Hepatocyte (in vitro differentiated cells): ENCODE data around the gene MRPL32. TPM values are rescaled to one million over a fixed set of nuclear protein-coding genes. Genes with fewer than 3 reads are reported as not detected.

Experiments
- DNase-seq: peaks from one replicate; pipeline ENCODE4 v3.0.0-alpha.2; 2016; ENCODE audit warnings: low spot score
- H2AFZ ChIP-seq: fragments of 200-600 bp; sonication (generic); 2 replicates; pipeline ENCODE4 v1.6.0; 2016; ENCODE audit warnings: antibody characterized with exemption, mild to moderate bottlenecking
- H3K27ac ChIP-seq: fragments of 200-600 bp; sonication (generic); 2 replicates; pipeline ENCODE4 v1.5.1; 2016; ENCODE audit warnings: mild to moderate bottlenecking
- H3K27me3 ChIP-seq: fragments of 200-600 bp; sonication (generic); 2 replicates; pipeline ENCODE4 v1.6.1; 2016
- H3K36me3 ChIP-seq: fragments of 200-600 bp; sonication (generic); replicated peaks from 2 replicates; pipeline ENCODE4 v1.5.1; 2016; ENCODE audit warnings: low read depth; ENCODE audit not compliant: insufficient read depth
- H3K4me1 ChIP-seq: fragments of 200-600 bp; sonication (generic); 2 replicates; pipeline ENCODE4 v1.5.1; 2016; ENCODE audit warnings: mild to moderate bottlenecking, moderate library complexity; ENCODE audit not compliant: insufficient read depth
- H3K4me2 ChIP-seq: fragments of 200-600 bp; sonication (generic); 2 replicates; pipeline ENCODE4 v1.6.0; 2016
- H3K4me3 ChIP-seq: fragments of 200-600 bp; sonication (generic); 2 replicates; pipeline ENCODE4 v1.5.1; 2016; ENCODE audit warnings: mild to moderate bottlenecking
- H3K79me2 ChIP-seq: fragments of 200-600 bp; sonication (generic); 2 replicates; pipeline ENCODE4 v1.6.0; 2017; ENCODE audit warnings: mild to moderate bottlenecking
- H3K9me2 ChIP-seq: fragments of 200-600 bp; sonication (generic); replicated peaks from 2 replicates; pipeline ENCODE4 v1.6.0; 2017; ENCODE audit warnings: mild to moderate bottlenecking; ENCODE audit not compliant: insufficient read depth
- H3K9me3 ChIP-seq: fragments of 200-600 bp; sonication (generic); 2 replicates; pipeline ENCODE4 v1.5.1; 2016; ENCODE audit warnings: low read depth, mild to moderate bottlenecking
- H4K20me1 ChIP-seq: fragments of 200-600 bp; sonication (generic); 2 replicates; pipeline ENCODE4 v1.6.0; 2016; ENCODE audit warnings: mild to moderate bottlenecking; ENCODE audit not compliant: insufficient read depth, poor library complexity, severe bottlenecking
- EZH2 ChIP-seq: fragments of 200-600 bp; sonication (generic); IDR thresholded peaks from 2 replicates; pipeline ENCODE4 v1.6.1; 2016; ENCODE audit warnings: antibody characterized with exemption, mild to moderate bottlenecking, borderline replicate concordance
- EZH2phosphoT487 ChIP-seq: fragments of 200-600 bp; sonication (generic); IDR thresholded peaks from one replicate; pipeline ENCODE4 v1.6.1; 2018; ENCODE audit warnings: antibody characterized with exemption, mild to moderate bottlenecking, low read depth, moderate library complexity; ENCODE audit not compliant: unreplicated experiment, severe bottlenecking
- WGBS: methylation state at CpG from one replicate; pipeline ENCODE4 v1.1.6; 2016; ENCODE audit warnings: low lambda C conversion rate; ENCODE audit errors: missing lambda C conversion rate; 5-methylcytosine and 5-hydroxymethylcytosine counted together
- polyA plus RNA-seq: library from polyadenylated mRNA; unstranded; fragments of >200 nt; fragmentation: Nextera tagmentation; extraction: Ambion mirVana; gene quantifications from 2 replicates; pipeline ENCODE4 v1.2.1, GENCODE V29; 2016
- total RNA-seq: library from RNA; depleted of rRNA; stranded (reverse); fragments of >200 nt; gene quantifications from 2 replicates; pipeline ENCODE4 v1.2.3, GENCODE V29; 2014
- TF ChIP-seq, protein P1 (sequence below): fragments of 200-600 bp; sonication (generic); IDR thresholded peaks from 2 replicates; pipeline ENCODE4 v1.5.1; 2016; ENCODE audit warnings: antibody characterized with exemption, mild to moderate bottlenecking; ENCODE audit not compliant: poor library complexity

Gene MRPL32
- total and polyA plus RNA-seq, 2 experiments from 2014 or later = 59.9 to 67.4 TPM

DNA sequence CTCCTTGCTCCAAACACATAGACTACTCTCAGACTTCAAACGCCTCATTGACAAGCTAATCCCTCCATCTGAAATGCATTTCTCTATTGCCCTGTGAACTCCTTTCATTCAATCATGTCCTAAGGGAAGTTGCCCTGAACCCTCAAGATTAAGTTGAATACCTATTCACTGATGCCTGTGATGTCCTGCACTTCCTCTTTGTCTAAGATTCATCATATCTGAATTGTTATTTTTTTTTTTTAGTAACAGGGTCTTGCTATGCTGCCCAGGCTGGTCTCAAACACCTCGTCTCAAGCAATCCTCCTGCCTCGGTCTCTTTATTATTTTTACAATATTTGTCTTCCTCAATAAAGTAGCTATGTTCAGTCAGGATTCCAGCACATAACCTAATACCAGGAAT, 3.4 kb upstream of the MRPL32 start:
- DNase-seq = no peak
- peaks cover 15% of the 10 kb centered on the region for H3K4me1 ChIP-seq
- peaks cover 75% of the 10 kb centered on the region for H3K79me2 ChIP-seq
- no peak overlapping the region for H2AFZ ChIP-seq
- H4K20me1 ChIP-seq = peaks cover 38% of the 10 kb centered on the region
- peak overlapping the region; percentile 7 for H3K4me2 ChIP-seq
- H3K36me3 ChIP-seq = no peaks in the 10 kb centered on the region
- TF ChIP-seq EZH2 (no peak), EZH2phosphoT487 (no peak)
- TF ChIP-seq, protein P1, sequence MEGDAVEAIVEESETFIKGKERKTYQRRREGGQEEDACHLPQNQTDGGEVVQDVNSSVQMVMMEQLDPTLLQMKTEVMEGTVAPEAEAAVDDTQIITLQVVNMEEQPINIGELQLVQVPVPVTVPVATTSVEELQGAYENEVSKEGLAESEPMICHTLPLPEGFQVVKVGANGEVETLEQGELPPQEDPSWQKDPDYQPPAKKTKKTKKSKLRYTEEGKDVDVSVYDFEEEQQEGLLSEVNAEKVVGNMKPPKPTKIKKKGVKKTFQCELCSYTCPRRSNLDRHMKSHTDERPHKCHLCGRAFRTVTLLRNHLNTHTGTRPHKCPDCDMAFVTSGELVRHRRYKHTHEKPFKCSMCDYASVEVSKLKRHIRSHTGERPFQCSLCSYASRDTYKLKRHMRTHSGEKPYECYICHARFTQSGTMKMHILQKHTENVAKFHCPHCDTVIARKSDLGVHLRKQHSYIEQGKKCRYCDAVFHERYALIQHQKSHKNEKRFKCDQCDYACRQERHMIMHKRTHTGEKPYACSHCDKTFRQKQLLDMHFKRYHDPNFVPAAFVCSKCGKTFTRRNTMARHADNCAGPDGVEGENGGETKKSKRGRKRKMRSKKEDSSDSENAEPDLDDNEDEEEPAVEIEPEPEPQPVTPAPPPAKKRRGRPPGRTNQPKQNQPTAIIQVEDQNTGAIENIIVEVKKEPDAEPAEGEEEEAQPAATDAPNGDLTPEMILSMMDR = no peak
- WGBS = 94% methylated on average over 2 of the region's 3 CpGs
- H3K9me3 ChIP-seq = no peaks in the 10 kb centered on the region
- H3K4me3 ChIP-seq = no peak overlapping the region
- no peaks in the 10 kb centered on the region for H3K27me3 ChIP-seq
- no peak overlapping the region for H3K27ac ChIP-seq
- no peaks in the 10 kb centered on the region for H3K9me2 ChIP-seq

DNA sequence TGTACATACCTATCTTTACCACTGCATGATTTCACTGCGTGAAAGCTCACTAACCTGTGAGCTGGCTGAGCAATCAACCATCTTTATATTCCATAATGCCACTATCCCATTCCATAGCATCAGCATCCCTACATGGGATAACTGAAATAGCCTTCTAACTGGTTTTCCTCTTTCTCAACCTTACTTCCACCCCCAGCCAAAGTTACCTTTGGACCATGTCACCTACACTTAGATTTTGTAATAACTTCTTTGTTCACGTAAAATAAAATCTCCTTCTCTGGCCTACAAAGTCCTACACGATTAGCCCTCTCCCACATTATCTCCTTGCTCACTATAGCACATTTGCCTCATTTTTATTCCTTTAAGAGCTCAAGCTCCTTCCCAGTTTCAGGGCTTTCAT, 2.7 kb upstream of the MRPL32 start:
- Histone ChIP-seq H3K4me2 (peak overlapping the region; percentile 78), H2AFZ (no peak overlapping the region), H3K9me3 (no peaks in the 10 kb centered on the region), H3K4me3 (no peak overlapping the region), H3K27me3 (no peaks in the 10 kb centered on the region), H3K9me2 (no peaks in the 10 kb centered on the region), H3K36me3 (no peaks in the 10 kb centered on the region), H4K20me1 (peaks cover 38% of the 10 kb centered on the region), H3K4me1 (peaks cover 16% of the 10 kb centered on the region), H3K27ac (no peak overlapping the region), H3K79me2 (peaks cover 81% of the 10 kb centered on the region)
- TF ChIP-seq EZH2 (no peak), EZH2phosphoT487 (no peak)
- TF ChIP-seq, protein P1 = no peak
- WGBS = 63% methylated on average over 3 of the region's 3 CpGs
- no peak for DNase-seq

DNA sequence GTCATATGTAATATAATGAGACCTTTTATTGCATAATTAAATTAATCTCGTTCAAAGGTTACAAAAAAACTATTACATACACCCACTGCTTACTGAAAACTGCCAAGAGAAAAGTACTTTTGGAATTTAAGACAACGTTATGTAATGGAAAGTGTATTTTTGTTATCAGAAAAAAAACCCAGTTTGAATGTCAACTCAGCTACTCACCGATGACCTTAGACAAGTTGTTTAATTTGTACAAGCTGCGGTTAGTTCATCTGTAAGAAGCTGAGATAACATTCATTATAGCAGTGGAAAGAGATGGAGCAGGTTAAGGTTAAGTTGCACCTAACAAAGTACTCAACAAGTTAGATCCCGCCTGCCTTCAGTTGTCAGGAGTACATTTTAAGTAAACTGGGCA, 1.3 kb upstream of the MRPL32 start:
- WGBS = 16% methylated on average over 5 of the region's 5 CpGs
- H3K4me1 ChIP-seq = peaks cover 16% of the 10 kb centered on the region
- peak; percentile 13 for DNase-seq
- no peaks in the 10 kb centered on the region for H3K36me3 ChIP-seq
- peaks cover 38% of the 10 kb centered on the region for H4K20me1 ChIP-seq
- peak overlapping the region; percentile 78 for H3K4me2 ChIP-seq
- H3K9me3 ChIP-seq = no peaks in the 10 kb centered on the region
- H3K9me2 ChIP-seq = no peaks in the 10 kb centered on the region
- peaks cover 86% of the 10 kb centered on the region for H3K79me2 ChIP-seq
- H2AFZ ChIP-seq = no peak overlapping the region
- H3K27ac ChIP-seq = peak overlapping the region; percentile 82
- no peaks in the 10 kb centered on the region for H3K27me3 ChIP-seq
- H3K4me3 ChIP-seq = peak overlapping the region; percentile 57
- TF ChIP-seq EZH2 (no peak), EZH2phosphoT487 (no peak)
- TF ChIP-seq, protein P1 = no peak

DNA sequence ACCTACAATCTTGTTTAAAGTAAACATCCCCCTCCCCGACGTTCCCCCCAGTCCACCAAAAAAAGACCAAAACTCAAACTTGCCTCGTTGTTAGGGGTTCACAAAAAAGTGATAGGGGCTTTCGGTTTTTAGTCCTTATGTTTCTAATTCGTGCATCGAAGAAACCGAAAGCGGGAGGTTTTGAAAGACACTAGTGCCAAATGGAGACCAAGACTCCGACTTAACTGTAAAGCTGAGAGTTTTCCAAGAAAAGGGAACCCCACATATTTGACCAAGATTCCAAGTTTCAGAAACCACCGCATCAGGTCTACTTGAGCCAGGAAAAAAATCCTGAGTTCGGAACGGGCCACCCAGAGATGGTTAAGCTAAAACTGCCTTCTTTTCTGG, 736 bp upstream of the MRPL32 start:
- no peaks in the 10 kb centered on the region for H3K27me3 ChIP-seq
- H3K4me3 ChIP-seq = peak overlapping the region; percentile 57
- H3K9me3 ChIP-seq = no peaks in the 10 kb centered on the region
- H3K4me2 ChIP-seq = peak overlapping the region; percentile 78
- no peaks in the 10 kb centered on the region for H3K36me3 ChIP-seq
- TF ChIP-seq, protein P1 = no peak
- no peak for TF ChIP-seq EZH2phosphoT487
- TF ChIP-seq EZH2 = no peak
- DNase-seq = no peak
- H3K27ac ChIP-seq = peak overlapping the region; percentile 82
- peaks cover 84% of the 10 kb centered on the region for H3K79me2 ChIP-seq
- 2% methylated on average over 11 of the region's 12 CpGs for WGBS
- H3K4me1 ChIP-seq = peaks cover 16% of the 10 kb centered on the region
- H2AFZ ChIP-seq = peak overlapping the region; percentile 71
- no peaks in the 10 kb centered on the region for H3K9me2 ChIP-seq
- H4K20me1 ChIP-seq = peaks cover 38% of the 10 kb centered on the region
